ENCODE data around the gene CBR1. TPM values are rescaled to one million over a fixed set of nuclear protein-coding genes. Genes with fewer than 3 reads are reported as not detected.

CBR1 gene
- total and polyA plus RNA-seq, 2 of the 8 experiments (the other 6 are each of a cell fraction or from before 2014, with no cell fraction given) = 1.8 to 207 TPM

GRCh38 chr21:36060159-36060921 is 9.5 kb upstream of the CBR1 start, which contains the start of gene SETD4:
Gene SETD4, minus strand, starts transcription at chr21:36060526. Its CDS starts 1,638 bp downstream, at chr21:36058888.
- peak within 1 kb of the TSS; percentile 99 for H2BK12ac ChIP-seq (ENCODE audit: low read depth, low read length)
- peak within 1 kb of the TSS; percentile 67 to 96 (median 95) for H3K4me3 ChIP-seq (ENCODE audit: extremely low read depth in 1 of 4, insufficient read depth in 2 of 4, low read depth in 3 of 4, low read length in 4 of 4)
- peaks cover 14 to 27% (median 24%) of the 10 kb centered on the region in 4 experiments for H3K36me3 ChIP-seq (ENCODE audit: control insufficient read depth in 2 of 4, insufficient read depth in 4 of 4, low read length in 3 of 4)
- no peak within 1 kb of the TSS for H3K14ac ChIP-seq (ENCODE audit: insufficient read length)
- H3K4me2 ChIP-seq (ENCODE audit: insufficient read depth in 1 of 2, low read depth in 2 of 2, low read length in 2 of 2) = peak within 1 kb of the TSS; percentile 72 to 90
- H3K23ac ChIP-seq (ENCODE audit: insufficient read length) = no peak within 1 kb of the TSS
- H2BK15ac ChIP-seq (ENCODE audit: low read length) = peak within 1 kb of the TSS; percentile 36; the same call in 1 of the 2 replicates
- peak within 1 kb of the TSS; percentile 51 to 84 (median 78) for H3K9ac ChIP-seq (replicated peaks in 1 of 4; ENCODE audit: extremely low read depth in 1 of 4, low read depth in 3 of 4, low read length in 3 of 4)
- 0 out of 2 replicates have a peak, but pooled peaks cover 4% of the 10 kb centered on the region for H3K79me1 ChIP-seq (ENCODE audit: low read depth, low read length)
- POLR2A ChIA-PET (ENCODE audit: partially characterized antibody) = interaction anchor here (0.6 to 3.2 kb wide), 21 partner anchors 9 to 260 kb away, joined by 3 to 21 read pairs (median 4); partner anchors contain the start of genes CBR1 and MORC3
- peaks cover 6% of the 10 kb centered on the region for H3K23me2 ChIP-seq (ENCODE audit: low read depth, low read length)
- peak within 1 kb of the TSS; percentile 79 for H3K56ac ChIP-seq (replicated peaks; ENCODE audit: insufficient read length, low read depth, low read length)
- H3K4me1 ChIP-seq (replicated peaks in 1 of 4; ENCODE audit: control insufficient read depth in 3 of 4, insufficient read depth in 4 of 4, low read length in 3 of 4) = peaks cover 0 to 4% (median 3%) of the 10 kb centered on the region in 4 experiments; a peak in 5 of 7 replicates
- H3K27me3 ChIP-seq (replicated peaks in 1 of 4; ENCODE audit: control insufficient read depth in 3 of 4, extremely low read depth in 1 of 4, insufficient read depth in 3 of 4, low read length in 3 of 4) = no peaks in the 10 kb centered on the region
- peak; percentile 75 to 97 for DNase-seq (ENCODE audit: low read depth in 1 of 2, low spot score in 2 of 2)
- peak within 1 kb of the TSS; percentile 33 for H2BK120ac ChIP-seq (replicated peaks; ENCODE audit: low read depth, low read length)
- CTCF ChIA-PET (ENCODE audit: partially characterized antibody) = interaction anchor here (0.9 to 2.3 kb wide), 12 partner anchors 11 to 63 kb away, joined by 3 to 11 read pairs (median 4); no protein-coding TSS in a partner anchor
- H2AK5ac ChIP-seq (ENCODE audit: low read depth, low read length) = 0 out of 2 replicates have a peak within 1 kb of the TSS, but pooled peaks have one; percentile 26
- H4K91ac ChIP-seq (replicated peaks; ENCODE audit: insufficient read length, low read length) = peak within 1 kb of the TSS; percentile 90
- no peak within 1 kb of the TSS for H2BK20ac ChIP-seq (ENCODE audit: low read length)
- H3K79me2 ChIP-seq (ENCODE audit: control insufficient read depth in 1 of 2, insufficient read depth in 2 of 2, low read length in 2 of 2) = peaks cover 0 to 28% of the 10 kb centered on the region in 2 experiments; a peak in 2 of 4 replicates
- peaks cover 0 to under 1% of the 10 kb centered on the region in 2 experiments for H4K20me1 ChIP-seq (replicated peaks in 1 of 2; ENCODE audit: control insufficient read depth in 1 of 2, insufficient read depth in 2 of 2, low read length in 2 of 2)
- peak within 1 kb of the TSS; percentile 95 for H2BK5ac ChIP-seq (ENCODE audit: low read depth, low read length)
- 1% methylated on average over 57 of the region's 57 CpGs; no CpG with 5 or more reads in 1 of the 2 experiments for WGBS, 2 experiments (ENCODE audit: extremely low coverage in 1 of 2, insufficient coverage in 1 of 2, insufficient read length in 1 of 2, insufficient replicate concordance in 2 of 2, low coverage in 1 of 2, low lambda C conversion rate in 2 of 2, missing lambda C conversion rate in 1 of 2)
- FAIRE-seq = no peak
- peak within 1 kb of the TSS; percentile 91 for H3K18ac ChIP-seq (ENCODE audit: extremely low read depth, low read length)
- H3K27ac ChIP-seq (ENCODE audit: low read depth, low read length) = peak within 1 kb of the TSS; percentile 85
- H2AFZ ChIP-seq (ENCODE audit: low read length) = peak within 1 kb of the TSS; percentile 72; the same call in 1 of the 2 replicates
- H3K4ac ChIP-seq (replicated peaks; ENCODE audit: insufficient read length, low read depth, low read length) = no peak within 1 kb of the TSS
- H4K8ac ChIP-seq (ENCODE audit: extremely low read depth, insufficient read depth, low read length) = peak within 1 kb of the TSS; percentile 92; the same call in 1 of the 2 replicates
- H3K9me3 ChIP-seq (ENCODE audit: insufficient read depth in 2 of 2, low read depth in 1 of 2, low read length in 1 of 2) = no peaks in the 10 kb centered on the region
- peak within 1 kb of the TSS; percentile 88 for H4K5ac ChIP-seq (ENCODE audit: insufficient read length, low read depth, low read length)
- no peak for TF ChIP-seq ZNF274 (IDR thresholded peaks at IDR 0.05; ENCODE audit: borderline replicate concordance, extremely low read depth, low read length)
- TF ChIP-seq CTCF (IDR thresholded peaks at IDR 0.05; ENCODE audit: control extremely low read depth in 1 of 3, insufficient read depth in 1 of 3, low read depth in 1 of 3, low read length in 3 of 3) = no peak
- no peak for TF ChIP-seq CHD2 (IDR thresholded peaks at IDR 0.05; ENCODE audit: low read length)
- no peak for TF ChIP-seq JUN (IDR thresholded peaks at IDR 0.05; ENCODE audit: low read depth, low read length)
- TF ChIP-seq, protein P1, sequence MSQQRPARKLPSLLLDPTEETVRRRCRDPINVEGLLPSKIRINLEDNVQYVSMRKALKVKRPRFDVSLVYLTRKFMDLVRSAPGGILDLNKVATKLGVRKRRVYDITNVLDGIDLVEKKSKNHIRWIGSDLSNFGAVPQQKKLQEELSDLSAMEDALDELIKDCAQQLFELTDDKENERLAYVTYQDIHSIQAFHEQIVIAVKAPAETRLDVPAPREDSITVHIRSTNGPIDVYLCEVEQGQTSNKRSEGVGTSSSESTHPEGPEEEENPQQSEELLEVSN (IDR thresholded peaks at IDR 0.05) = peak; percentile 76; the same call in 1 of the 2 replicates
- peak; percentile 85 to 94; a peak in 3 of 4 replicates for TF ChIP-seq SIN3A (conservative IDR thresholded peaks at IDR 0.05 in 1 of 2, IDR thresholded peaks at IDR 0.05 in 1 of 2; ENCODE audit: low read depth in 1 of 2, low read length in 2 of 2)
- TF ChIP-seq POLR2A (IDR thresholded peaks at IDR 0.05; ENCODE audit: control extremely low read depth in 1 of 2, low read depth in 2 of 2, low read length in 2 of 2) = peak; percentile 42 to 87

Measured in H1 (cell line).